ENCODE measurements around the gene STC2.

DNA sequence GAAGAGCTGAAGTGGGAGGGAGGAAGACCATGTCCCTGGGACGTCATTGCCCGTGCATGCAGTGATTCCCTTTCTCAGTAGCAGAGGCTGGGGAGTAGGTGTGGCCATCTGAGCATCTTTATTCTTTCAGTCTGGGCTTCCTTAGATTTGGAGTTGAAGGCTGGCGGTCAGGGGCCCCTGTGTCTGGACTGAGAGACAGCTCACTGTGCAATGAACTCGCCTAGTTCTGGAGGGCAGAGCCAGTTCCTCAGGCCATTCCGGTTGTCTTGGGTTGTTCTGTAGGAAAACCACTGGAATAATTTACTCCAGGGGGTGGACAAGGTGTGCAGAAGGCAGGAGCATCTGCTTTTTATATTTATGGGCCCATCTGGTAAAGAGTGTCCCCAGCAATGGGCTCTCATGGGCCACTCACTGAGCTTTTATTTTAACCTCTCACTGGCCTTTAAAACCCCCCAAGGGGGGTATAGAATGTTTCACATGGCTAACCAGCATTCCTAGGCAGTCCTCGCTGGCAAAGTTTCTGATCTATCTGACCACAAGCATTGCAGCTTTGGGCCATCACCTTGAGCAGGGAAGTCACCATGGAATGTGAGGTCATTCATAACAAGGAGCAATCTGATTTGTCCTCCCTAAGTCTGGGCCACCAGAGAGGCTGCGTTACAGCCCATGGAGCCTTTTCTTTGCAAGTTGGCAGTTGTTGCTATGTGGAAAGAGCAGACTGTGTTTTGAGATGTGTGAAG lies 9.2 kb downstream of the STC2 start:
- TF ChIP-seq, protein P1, sequence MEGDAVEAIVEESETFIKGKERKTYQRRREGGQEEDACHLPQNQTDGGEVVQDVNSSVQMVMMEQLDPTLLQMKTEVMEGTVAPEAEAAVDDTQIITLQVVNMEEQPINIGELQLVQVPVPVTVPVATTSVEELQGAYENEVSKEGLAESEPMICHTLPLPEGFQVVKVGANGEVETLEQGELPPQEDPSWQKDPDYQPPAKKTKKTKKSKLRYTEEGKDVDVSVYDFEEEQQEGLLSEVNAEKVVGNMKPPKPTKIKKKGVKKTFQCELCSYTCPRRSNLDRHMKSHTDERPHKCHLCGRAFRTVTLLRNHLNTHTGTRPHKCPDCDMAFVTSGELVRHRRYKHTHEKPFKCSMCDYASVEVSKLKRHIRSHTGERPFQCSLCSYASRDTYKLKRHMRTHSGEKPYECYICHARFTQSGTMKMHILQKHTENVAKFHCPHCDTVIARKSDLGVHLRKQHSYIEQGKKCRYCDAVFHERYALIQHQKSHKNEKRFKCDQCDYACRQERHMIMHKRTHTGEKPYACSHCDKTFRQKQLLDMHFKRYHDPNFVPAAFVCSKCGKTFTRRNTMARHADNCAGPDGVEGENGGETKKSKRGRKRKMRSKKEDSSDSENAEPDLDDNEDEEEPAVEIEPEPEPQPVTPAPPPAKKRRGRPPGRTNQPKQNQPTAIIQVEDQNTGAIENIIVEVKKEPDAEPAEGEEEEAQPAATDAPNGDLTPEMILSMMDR (IDR thresholded peaks at IDR 0.05; ENCODE audit: control extremely low read depth in 1 of 3, insufficient read depth in 1 of 3, low read depth in 1 of 3, low read length in 3 of 3): no peak
- TF ChIP-seq EGR1 (IDR thresholded peaks at IDR 0.05; ENCODE audit: borderline replicate concordance, low read depth, low read length): no peak
- no peak for TF ChIP-seq CTBP2 (IDR thresholded peaks at IDR 0.05; ENCODE audit: borderline replicate concordance, insufficient read depth, insufficient read length, low read length)
- TF ChIP-seq SP1 (IDR thresholded peaks at IDR 0.05; ENCODE audit: low read depth, low read length): no peak
- no peak for TF ChIP-seq CHD2 (IDR thresholded peaks at IDR 0.05; ENCODE audit: low read length)
